GM15510 (cell line): ENCODE results near the gene RBM44.

Source experiments
- POLR2A ChIP-seq: IDR thresholded peaks from 3 replicates; pipeline ENCODE4 v1.6.1; 2011; ENCODE audit warnings: borderline replicate concordance; ENCODE audit not compliant: insufficient read length; ENCODE audit errors: extremely low read depth

Gene RBM44

GRCh38 chr2:237820421-237820820, 21.8 kb downstream of the RBM44 start:
- no peak for TF ChIP-seq POLR2A

GRCh38 chr2:237823544-237823943, 25.0 kb downstream of the RBM44 start:
- no peak for TF ChIP-seq POLR2A

GRCh38 chr2:237824085-237824484, 25.5 kb downstream of the RBM44 start:
- TF ChIP-seq POLR2A, result no peak

- no peak for TF ChIP-seq POLR2A
Observed at GRCh38 chr2:237827421-237827987, 28.9 kb downstream of the RBM44 start.

- no peak for TF ChIP-seq POLR2A
Observed at GRCh38 chr2:237830522-237830921, 31.9 kb downstream of the RBM44 start.

- no peak for TF ChIP-seq POLR2A
Observed at GRCh38 chr2:237833546-237833945, 35.0 kb downstream of the RBM44 start.

- no peak for TF ChIP-seq POLR2A
Observed at GRCh38 chr2:237835372-237835771, 36.8 kb downstream of the RBM44 start.

DNA sequence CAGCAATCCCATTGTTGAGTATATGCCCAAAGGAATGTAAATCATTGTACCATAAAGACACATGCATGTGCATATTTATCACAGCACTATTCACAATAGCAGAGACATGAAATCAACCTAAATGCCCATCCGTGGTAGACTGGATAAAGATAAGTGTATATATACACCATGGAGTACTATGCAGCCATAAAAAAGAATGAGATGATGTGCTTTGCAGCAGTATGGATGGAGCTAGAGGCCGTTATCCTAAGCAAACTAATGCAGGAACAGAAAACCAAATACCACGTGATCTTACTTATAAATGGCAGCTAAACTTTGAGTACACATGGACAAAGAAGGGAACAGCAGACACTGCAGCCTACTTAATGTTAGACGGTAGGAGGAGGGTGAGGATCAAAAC, 42.5 kb downstream of the RBM44 start:
- no peak for TF ChIP-seq POLR2A

GRCh38 chr2:237854295-237854694, 55.7 kb downstream of the RBM44 start:
- TF ChIP-seq POLR2A, result no peak

DNA sequence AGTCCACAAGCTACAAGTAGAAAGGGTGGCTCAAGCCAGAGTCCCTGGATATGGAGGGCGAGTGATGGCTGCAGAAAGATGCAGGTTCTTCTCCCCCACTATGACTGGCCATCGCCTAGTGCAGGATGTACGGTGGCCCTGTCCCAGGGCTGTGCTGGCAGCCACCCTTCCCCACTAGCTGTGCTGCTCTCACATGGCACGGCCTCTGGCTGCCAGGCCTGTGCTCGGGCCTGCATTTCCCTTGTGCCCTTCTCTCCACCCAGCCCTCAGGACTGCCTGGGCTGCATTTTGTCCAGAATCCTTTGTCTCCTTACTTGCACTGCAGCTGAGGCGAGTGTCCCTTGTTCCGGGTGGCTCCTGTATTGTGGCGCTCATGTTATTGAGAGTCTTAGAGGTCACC, 59.2 kb downstream of the RBM44 start:
- TF ChIP-seq POLR2A, result no peak

DNA sequence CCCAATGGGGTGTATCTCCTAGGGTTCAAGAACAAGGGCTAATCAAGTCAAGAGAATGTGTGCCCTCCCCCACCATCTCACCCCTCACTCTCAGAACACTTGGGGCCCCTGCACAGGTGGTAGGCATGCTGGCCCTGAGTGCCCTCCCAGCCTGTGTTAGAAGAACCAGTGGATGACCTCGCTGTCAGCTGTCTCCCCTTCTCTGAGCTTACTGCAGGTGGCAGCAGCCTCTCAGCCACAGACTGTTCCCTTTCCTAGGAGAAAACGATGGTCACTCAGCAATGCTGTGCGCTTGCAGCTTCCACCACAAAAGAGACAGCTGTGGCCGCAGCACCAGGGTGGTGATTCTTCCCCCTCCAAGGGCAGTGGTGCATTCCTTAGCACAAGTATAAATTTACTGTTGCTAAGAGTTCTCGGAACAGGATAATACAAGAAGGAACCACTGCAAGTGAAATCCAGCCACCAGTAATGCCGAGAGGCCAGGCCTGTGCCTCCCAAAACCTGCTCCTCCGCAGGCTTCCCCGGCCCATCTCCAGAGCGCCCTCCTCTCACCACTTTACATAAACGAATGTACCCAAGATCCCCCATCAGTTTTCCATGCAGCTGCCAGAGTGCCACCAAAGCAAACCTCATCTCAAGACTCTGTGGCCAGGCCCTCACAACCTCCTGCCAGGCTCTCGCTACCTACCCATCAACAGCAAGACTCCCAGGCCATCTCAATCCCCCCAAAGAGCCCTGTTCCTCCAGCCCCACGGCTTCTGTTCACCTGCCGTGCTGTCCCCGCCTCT, 59.9 kb downstream of the RBM44 start:
- TF ChIP-seq POLR2A, result no peak

- no peak for TF ChIP-seq POLR2A
Observed at GRCh38 chr2:237859082-237859433, 60.5 kb downstream of the RBM44 start.

DNA sequence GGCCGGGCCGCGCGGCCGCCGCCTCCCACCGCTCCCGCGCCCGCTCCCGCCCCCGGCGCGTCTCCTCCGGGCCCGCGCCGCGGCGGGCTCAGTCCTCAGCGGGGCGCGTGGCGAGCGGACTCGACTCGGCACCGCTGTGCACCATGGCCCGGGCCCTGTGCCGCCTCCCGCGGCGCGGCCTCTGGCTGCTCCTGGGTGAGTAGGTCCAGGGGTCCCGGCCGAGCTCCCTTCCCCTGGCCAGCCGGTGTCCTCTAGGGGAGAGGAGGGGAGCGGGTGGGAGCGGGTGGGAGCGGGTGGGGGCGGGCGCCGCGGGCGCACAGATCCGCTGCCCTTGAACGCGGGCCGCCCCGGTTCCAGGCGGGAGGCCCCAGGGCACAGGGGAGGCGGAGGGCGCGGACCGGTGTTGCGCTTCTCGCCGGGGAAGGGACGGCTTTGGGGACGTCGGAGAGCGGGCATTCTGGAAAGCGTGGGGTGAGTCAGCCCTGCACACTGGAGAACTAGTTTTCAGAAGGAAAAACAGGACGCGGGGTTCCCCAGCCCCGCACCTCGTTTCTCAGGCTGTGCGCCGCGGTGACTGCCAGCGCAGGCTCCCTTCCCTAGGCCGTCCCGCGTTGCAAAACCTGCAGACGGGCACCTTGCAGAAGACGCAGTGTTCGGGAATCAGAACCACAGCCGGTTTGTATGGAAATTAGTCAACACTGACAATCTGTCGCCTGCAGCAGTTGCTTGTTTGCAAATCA, 61.1 kb downstream of the RBM44 start, which contains the start of gene RAMP1:
Gene RAMP1, plus strand, starts transcription at position 91 of the 740 bp plus-strand sequence. Its CDS starts 53 bp downstream, at position 144.
- TF ChIP-seq POLR2A, result no peak

DNA sequence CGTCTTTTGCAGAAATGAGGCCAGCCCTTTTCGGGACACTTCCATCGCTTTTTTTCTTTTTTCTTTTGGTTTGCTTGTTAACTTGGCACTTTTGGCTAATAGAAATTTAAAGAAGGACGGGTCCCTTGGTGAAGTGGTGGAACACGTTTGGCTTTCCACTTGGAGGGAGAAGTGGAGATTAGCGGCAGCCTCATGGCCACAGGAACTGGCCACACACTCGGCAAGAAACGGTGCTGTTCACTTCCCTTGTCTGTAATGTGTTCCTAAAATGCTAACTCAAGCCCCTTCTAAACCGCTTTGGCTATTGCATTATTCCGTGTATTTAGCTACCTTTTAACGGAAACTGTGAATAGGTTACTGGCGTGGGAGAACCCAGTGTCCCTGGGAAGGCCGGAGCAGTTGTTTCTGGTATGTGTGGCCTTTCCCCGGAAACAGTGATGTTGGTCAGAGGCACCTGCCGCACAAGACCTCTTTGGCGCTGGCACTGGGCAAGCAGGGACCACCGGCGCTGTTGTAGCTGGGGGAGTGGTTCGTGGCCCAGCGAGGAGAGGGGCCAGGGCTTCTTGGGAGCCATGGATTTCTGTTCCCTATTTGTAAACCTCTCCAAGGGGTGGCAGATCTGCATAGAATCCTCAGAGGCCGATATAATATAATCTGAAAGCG, 61.8 kb downstream of the RBM44 start:
- no peak for TF ChIP-seq POLR2A
